HG02642 (cell line): ENCODE measurements around the gene CLP1.
"Not testable (repeated sequence)": the region's sequence is repeated elsewhere in the genome, so short reads cannot be mapped to it uniquely, and the experiment has no call there.

Source experiments
- ATAC-seq: cut with Tn5 transposase; IDR thresholded peaks from one replicate; pipeline ENCODE4 v1.9.1; 2021; ENCODE audit warnings: mild to moderate bottlenecking; ENCODE audit not compliant: unreplicated experiment, poor library complexity

Gene CLP1

DNA sequence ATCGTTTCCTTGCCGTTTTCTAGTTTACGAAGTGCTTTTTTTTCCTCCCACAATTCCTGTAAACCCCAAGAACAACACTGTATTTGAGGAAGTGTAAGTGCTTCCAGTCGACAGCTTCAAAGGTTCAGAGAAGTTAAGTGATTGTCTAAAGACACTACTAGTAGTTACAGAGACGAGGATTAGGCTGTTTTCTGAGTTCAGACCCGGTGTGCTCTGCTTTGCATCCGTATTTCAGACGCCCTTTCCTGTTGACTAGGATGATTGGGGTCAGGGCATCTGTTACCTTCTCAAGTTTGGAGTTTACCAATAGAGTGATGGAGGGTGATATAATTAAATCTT is 430 bp downstream of the CLP1 start:
- no peak for ATAC-seq

DNA sequence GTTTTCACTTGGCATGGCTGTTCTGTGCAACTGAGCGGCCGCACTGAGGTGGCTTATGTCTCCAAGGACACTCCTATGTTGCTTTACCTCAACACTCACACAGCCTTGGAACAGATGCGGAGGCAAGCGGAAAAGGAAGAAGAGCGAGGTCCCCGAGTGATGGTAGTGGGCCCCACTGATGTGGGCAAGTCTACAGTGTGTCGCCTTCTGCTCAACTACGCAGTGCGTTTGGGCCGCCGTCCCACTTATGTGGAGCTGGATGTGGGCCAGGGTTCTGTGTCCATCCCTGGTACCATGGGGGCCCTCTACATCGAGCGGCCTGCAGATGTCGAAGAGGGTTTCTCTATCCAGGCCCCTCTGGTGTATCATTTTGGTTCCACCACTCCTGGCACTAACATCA is 2.1 kb downstream of the CLP1 start:
- no peak for ATAC-seq

- ATAC-seq = no peak
These were observed 5.3 kb downstream of the CLP1 start for GRCh38 chr11:57662893-57663292.

DNA sequence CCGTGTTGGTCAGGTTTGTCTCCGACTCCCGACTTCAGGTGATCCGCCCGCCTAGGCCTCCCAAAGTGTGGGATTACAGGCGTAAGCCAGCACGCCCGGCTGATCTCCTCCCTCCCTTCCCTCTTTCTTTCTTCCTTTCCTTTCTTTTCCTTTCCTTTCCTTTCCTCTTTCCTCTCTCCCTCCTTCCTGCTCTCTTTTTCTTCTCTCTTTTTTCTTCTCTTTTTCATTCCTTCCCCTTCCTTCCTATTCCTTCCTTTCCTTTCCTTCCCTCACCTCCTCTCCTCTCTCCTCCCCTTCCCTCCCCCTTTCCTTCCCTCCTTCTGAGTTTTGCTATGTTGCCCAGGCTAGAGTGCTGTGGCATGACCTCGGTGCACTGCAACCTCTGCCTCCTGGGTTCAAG is 6.4 kb downstream of the CLP1 start:
- ATAC-seq = no peak

- ATAC-seq = peak; percentile 72
These were observed 9.7 kb downstream of the CLP1 start for GRCh38 chr11:57667117-57667735.

- peak; percentile 80 for ATAC-seq
These were observed 10.3 kb downstream of the CLP1 start, which contains the start of gene ZDHHC5 for GRCh38 chr11:57667736-57668433. ZDHHC5 (plus strand) TSS chr11:57668114; CDS start chr11:57673091, 4,977 bp downstream.

GRCh38 chr11:57668434-57668782 is 10.8 kb downstream of the CLP1 start:
- ATAC-seq = peak; percentile 19

- ATAC-seq = no peak
These were observed 16.7 kb downstream of the CLP1 start for GRCh38 chr11:57674251-57674650.

- no peak for ATAC-seq
These were observed 17.8 kb downstream of the CLP1 start for GRCh38 chr11:57675176-57675941.

DNA sequence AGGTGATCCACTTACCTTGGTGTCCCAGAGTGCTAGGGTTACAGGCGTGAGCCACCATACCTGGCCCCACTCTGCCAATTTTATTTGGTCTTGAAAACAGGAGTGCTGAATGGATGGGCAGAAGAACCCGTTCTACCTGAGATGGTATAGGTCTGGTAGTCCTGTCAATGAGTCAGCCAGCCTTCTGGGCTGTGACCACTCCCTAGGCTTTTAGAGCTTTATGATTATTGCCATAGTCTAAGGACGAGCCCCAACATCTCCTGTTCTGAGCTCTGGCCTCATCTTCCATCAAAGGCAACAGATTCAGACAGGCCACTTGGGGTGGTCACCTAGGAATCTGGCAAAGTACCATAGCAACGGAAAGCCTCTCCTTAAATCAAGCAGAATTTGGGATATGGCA is 21.8 kb downstream of the CLP1 start:
- ATAC-seq = no peak

GRCh38 chr11:57680552-57680874 is 23.0 kb downstream of the CLP1 start:
- no peak for ATAC-seq

DNA sequence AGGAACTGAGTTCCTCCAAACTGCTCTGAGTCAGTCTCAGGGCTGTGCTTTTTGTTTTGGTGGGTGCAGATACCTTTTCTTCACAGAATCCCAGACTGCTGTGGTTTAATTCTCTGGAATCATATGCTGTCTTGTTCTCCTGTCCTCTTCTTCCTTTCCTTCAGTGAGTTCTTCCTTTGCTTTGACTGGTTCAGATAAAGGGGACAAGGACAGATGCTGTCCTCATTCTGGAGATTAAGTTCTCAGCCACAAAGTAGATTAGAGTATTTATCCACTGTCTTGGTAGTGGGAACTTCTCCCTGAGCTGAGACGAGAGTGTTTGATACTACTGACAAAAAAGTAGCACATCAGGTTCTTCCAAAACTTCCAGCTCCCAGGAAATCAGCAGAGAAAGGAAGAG is 23.6 kb downstream of the CLP1 start:
- ATAC-seq = no peak

- ATAC-seq = not testable (repeated sequence)
These were observed 32.9 kb downstream of the CLP1 start for GRCh38 chr11:57690474-57690873.

DNA sequence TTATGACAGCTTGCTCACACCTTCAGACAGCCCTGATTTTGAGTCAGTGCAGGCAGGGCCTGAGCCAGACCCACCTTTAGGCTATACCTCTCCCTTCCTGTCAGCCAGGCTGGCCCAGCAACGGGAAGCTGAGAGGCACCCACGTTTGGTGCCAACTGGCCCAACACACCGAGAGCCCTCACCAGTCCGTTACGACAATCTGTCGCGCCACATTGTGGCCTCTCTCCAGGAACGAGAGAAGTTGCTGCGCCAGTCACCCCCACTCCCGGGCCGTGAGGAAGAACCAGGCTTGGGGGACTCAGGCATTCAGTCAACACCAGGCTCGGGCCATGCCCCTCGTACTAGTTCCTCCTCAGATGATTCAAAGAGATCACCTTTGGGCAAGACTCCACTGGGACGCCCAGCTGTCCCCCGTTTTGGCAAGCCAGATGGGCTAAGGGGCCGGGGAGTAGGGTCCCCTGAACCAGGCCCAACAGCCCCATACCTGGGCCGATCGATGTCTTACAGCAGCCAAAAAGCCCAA is 41.3 kb downstream of the CLP1 start:
- ATAC-seq = no peak

DNA sequence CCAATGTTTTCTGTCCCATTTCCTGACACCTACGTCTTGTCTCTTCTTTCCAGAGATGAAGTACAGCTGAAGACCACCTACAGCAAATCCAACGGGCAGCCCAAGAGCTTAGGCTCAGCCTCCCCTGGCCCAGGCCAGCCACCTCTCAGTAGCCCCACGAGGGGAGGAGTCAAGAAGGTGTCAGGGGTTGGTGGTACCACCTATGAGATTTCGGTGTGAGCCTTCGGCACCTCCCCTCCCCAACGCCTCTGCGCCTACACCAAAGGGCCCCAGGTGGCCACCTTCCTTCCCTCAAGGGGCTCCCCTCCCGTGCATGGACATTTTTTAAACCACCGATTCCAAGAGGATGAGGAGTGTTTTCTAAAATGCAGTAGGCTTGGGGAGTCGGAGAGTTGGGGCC is 42.3 kb downstream of the CLP1 start:
- no peak for ATAC-seq

- no peak for ATAC-seq
These were observed 42.9 kb downstream of the CLP1 start for GRCh38 chr11:57700425-57700824.

DNA sequence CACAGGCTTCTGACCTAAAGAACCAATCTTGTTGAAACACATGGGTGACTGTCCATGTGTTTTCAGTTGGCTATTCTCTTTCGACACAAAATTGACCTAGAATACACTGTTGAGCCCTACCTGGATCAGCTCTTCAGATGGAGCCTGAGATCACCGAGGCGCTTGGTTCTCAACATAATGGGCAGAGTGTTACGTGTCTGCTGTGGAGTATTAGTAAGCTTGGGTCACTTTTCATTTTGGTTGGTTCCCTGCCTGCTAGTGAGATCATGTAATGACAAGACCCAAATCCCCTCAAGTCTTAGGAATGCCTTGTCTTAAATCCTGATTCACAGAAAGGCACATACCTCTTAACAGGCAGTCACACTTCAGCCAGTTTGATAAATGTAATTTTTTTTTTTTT is 45.8 kb downstream of the CLP1 start:
- no peak for ATAC-seq

GRCh38 chr11:57704932-57705331 is 47.4 kb downstream of the CLP1 start:
- ATAC-seq = no peak

DNA sequence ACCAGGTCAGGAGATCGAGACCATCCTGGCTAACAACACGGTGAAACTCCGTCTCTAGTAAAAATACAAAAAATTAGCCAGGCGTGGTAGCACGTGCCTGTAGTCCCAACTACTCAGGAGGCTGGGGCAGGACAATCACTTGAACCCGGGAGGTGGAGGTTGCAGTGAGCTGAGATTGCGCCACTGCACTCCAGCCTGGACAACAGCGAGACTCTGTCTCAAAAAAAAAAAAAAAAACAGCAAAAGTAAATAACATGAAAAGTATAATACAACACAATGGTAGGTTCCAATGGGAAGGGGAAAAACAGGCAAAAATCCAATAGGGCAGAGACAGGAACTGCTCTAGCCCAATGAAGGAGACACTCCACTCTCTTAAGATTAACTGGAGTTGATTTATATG is 47.9 kb downstream of the CLP1 start:
- ATAC-seq = not testable (repeated sequence)

- ATAC-seq = no peak
These were observed 52.3 kb downstream of the CLP1 start for GRCh38 chr11:57709802-57710367.
